HEK293 (cell line): ENCODE measurements around the gene HSD17B10.

Source experiments
- CTCF ChIP-seq: fragments of 450-650 bp; formaldehyde crosslinking; IDR thresholded peaks from 2 replicates; pipeline ENCODE4 v1.5.1; 2016; ENCODE audit warnings: missing biosample characterization, missing genetic modification characterization
- ZNF24 ChIP-seq: fragments of 450-650 bp; formaldehyde crosslinking; IDR thresholded peaks from 2 replicates; pipeline ENCODE4 v1.5.1; 2016; ENCODE audit warnings: missing biosample characterization, missing genetic modification characterization
- ZNF274 ChIP-seq, 2 experiments: fragments of 200-500 bp in 1 of 2; fragments of 450-650 bp in 1 of 2; sonication (Bioruptor generic) in 1 of 2; formaldehyde crosslinking in 1 of 2; IDR thresholded peaks; 2 replicates each; pipeline versions ENCODE4 v1.5.1 to v1.6.1; 2014 to 2016; ENCODE audit warnings: borderline replicate concordance in 1 of 2, inconsistent platforms in 1 of 2, low read length in 1 of 2, missing biosample characterization in 1 of 2, missing genetic modification characterization in 1 of 2
- ZNF350 ChIP-seq: fragments of 450-650 bp; formaldehyde crosslinking; IDR thresholded peaks from 2 replicates; pipeline ENCODE4 v1.5.0; 2017; ENCODE audit warnings: missing biosample characterization, mild to moderate bottlenecking, missing genetic modification characterization
- ZNF654 ChIP-seq: fragments of 450-650 bp; formaldehyde crosslinking; IDR thresholded peaks from 2 replicates; pipeline ENCODE4 v1.5.1; 2016; ENCODE audit warnings: low read depth, missing biosample characterization, missing genetic modification characterization
- ZNF670 ChIP-seq: fragments of 450-650 bp; formaldehyde crosslinking; IDR thresholded peaks from 2 replicates; pipeline ENCODE4 v1.5.1; 2016; ENCODE audit warnings: missing biosample characterization, missing genetic modification characterization, low read depth

GRCh38 chrX:53479301-53479700, 45.1 kb upstream of the HSD17B10 start:
- TF ChIP-seq ZNF274 (IDR thresholded peaks at IDR 0.05; ENCODE audit: low read length) (no peak), ZNF274 (tag by site-specific recombination; IDR thresholded peaks at IDR 0.05; ENCODE audit: borderline replicate concordance) (no peak), ZNF24 (tag by site-specific recombination) (no peak), ZNF654 (tag by site-specific recombination) (no peak), ZNF670 (tag by site-specific recombination) (no peak), CTCF (no peak), ZNF350 (tag by site-specific recombination) (no peak)
